Gastrocnemius medialis (tissue), 4 donors: ENCODE results near the gene MFNG.

Source experiments
- POLR2A ChIP-seq, 2 donors: fragments of 450-650 bp; IDR thresholded peaks; one replicate each; pipeline ENCODE4 v1.6.1; 2017; ENCODE audit warnings: antibody characterized with exemption in 2 of 2, mild to moderate bottlenecking in 2 of 2, moderate library complexity in 2 of 2
- TF ChIP-seq, protein P1 (sequence below), 5 experiments: fragments of 450-650 bp in 3 of 5; fragments of 200-600 bp in 2 of 5; sonication (generic) in 2 of 5; IDR thresholded peaks in 4 of 5; conservative IDR thresholded peaks in 1 of 5; 1 replicate in 4 of 5; 2 replicates in 1 of 5; pipeline ENCODE4 v1.5.1; 2016 to 2019; ENCODE audit warnings: antibody characterized with exemption in 5 of 5, mild to moderate bottlenecking in 3 of 5, moderate library complexity in 3 of 5

GRCh38 chr22:37520776-37521191 is 34.6 kb upstream of the MFNG start:
- TF ChIP-seq, protein P1, sequence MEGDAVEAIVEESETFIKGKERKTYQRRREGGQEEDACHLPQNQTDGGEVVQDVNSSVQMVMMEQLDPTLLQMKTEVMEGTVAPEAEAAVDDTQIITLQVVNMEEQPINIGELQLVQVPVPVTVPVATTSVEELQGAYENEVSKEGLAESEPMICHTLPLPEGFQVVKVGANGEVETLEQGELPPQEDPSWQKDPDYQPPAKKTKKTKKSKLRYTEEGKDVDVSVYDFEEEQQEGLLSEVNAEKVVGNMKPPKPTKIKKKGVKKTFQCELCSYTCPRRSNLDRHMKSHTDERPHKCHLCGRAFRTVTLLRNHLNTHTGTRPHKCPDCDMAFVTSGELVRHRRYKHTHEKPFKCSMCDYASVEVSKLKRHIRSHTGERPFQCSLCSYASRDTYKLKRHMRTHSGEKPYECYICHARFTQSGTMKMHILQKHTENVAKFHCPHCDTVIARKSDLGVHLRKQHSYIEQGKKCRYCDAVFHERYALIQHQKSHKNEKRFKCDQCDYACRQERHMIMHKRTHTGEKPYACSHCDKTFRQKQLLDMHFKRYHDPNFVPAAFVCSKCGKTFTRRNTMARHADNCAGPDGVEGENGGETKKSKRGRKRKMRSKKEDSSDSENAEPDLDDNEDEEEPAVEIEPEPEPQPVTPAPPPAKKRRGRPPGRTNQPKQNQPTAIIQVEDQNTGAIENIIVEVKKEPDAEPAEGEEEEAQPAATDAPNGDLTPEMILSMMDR (IDR thresholded peaks at IDR 0.05 in 4 of 5, conservative IDR thresholded peaks at IDR 0.05 in 1 of 5) = no peak
- TF ChIP-seq POLR2A (IDR thresholded peaks at IDR 0.05) = no peak
